GM20000 (cell line): Measurements from ENCODE around the gene GRIP1.
A peak's percentile ranks its signal among the peaks of the same experiment; 100 is the strongest.

ENCODE experiments used
- DNase-seq: peaks from one replicate; pipeline ENCODE4 v3.0.0; 2012; ENCODE audit warnings: low spot score
- CTCF ChIP-seq: IDR thresholded peaks from 2 replicates; pipeline ENCODE4 v1.5.1; 2012; ENCODE audit warnings: mild to moderate bottlenecking, control low read depth; ENCODE audit errors: extremely low read depth, missing control alignments

GRIP1 gene

GRCh38 chr12:66589095-66589494 is 89.8 kb downstream of the GRIP1 start:
- no peak for TF ChIP-seq CTCF
- DNase-seq, result no peak

- no peak for TF ChIP-seq CTCF
Measured at GRCh38 chr12:66587912-66588311, 91.0 kb downstream of the GRIP1 start.

GRCh38 chr12:66584673-66585072 is 94.2 kb downstream of the GRIP1 start:
- TF ChIP-seq CTCF, result no peak
- DNase-seq, result no peak

More at GRCh38 chr12:66587912-66588311, 91.0 kb downstream of the GRIP1 start:
- peak; percentile 29 for DNase-seq

- DNase-seq, result no peak
- TF ChIP-seq CTCF, result no peak
Measured at GRCh38 chr12:66573605-66574004, 105.3 kb downstream of the GRIP1 start.

DNA sequence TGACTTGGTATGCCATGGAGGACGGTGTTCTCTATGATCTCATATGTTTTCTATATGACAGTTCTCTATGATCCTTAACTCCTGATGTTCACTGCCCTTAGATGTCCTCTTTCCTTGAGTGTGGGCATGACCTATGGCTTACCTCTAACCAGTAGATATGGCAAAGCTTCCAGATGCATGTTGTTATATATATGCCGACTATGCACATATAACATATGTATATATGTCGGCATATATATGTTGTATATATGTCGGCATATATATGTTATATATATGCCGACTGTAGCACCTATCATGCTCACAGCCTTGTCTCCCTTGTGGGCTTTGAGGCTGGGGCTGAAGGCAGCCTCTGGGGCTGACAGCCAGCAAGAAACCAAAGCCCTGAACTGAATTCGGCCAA is 106.0 kb downstream of the GRIP1 start:
- TF ChIP-seq CTCF, result no peak
- no peak for DNase-seq

DNA sequence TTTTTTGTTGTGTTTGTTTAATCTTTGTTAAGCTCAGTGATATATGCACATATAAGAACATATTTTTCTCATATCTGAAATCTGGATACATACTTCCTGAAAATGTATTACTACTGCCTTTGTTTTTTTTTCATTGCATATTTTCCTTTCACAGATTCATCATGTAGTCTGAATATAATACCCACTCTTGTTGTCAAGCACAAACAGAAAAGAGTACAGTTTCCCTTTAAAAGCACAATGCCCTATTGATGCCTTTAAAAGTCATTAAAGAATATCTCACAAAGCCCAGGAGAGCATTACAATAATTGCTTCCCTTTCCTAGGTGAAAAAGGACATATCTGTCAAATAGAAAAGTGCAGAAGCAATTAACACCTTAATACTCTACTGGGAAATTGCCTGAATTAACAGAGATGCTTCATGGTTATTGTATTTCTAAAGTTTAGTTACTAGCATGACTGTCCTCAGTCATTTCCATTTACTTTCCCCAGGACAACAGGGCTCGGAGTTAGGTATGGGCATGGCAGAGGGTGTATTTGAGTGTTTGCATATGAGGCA is 107.4 kb downstream of the GRIP1 start:
- TF ChIP-seq CTCF, result no peak
- no peak for DNase-seq

DNA sequence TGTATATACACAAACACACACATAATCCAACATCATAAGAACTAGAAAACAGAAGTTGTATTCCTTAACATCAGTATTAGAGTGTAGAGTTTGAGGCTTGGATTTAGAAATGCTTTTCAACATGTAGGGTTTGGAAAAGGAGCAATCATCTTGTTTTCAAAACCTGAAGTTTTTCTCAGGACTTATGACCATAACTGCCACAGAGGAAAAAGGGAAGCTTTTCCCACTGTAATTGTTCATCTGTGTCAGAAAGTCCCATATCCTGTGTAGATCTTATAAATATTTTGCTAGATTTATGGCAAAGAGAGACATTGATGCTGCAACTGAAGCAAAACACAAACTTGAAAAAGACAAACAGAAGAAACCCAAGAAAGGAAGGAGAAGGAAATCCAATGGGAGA is 115.7 kb downstream of the GRIP1 start:
- TF ChIP-seq CTCF, result no peak
- DNase-seq, result no peak
